Mononuclear cell (primary cell): ENCODE data around the gene LRRC70. TPM values are rescaled to one million over a fixed set of nuclear protein-coding genes. Genes with fewer than 3 reads are reported as not detected.
"Not testable (repeated sequence)": the region's sequence is repeated elsewhere in the genome, so short reads cannot be mapped to it uniquely, and the experiment has no call there.

ENCODE experiments used
- H3K27me3 ChIP-seq: 2 replicates; pipeline ENCODE4 v1.6.0; 2011; ENCODE audit warnings: low read length, control low read depth; ENCODE audit not compliant: insufficient read depth
- H3K4me1 ChIP-seq: 2 replicates; pipeline ENCODE4 v1.5.1; 2011; ENCODE audit warnings: mild to moderate bottlenecking, low read length, control low read depth; ENCODE audit not compliant: insufficient read depth
- H3K4me3 ChIP-seq: 2 replicates; pipeline ENCODE4 v1.5.1; 2011; ENCODE audit warnings: mild to moderate bottlenecking, low read length, moderate library complexity
- H3K9me3 ChIP-seq: 2 replicates; pipeline ENCODE4 v1.5.1; 2011; ENCODE audit warnings: low read depth, mild to moderate bottlenecking, control low read depth, low read length
- total RNA-seq: library from RNA; depleted of rRNA; stranded (reverse); fragments of >200 nt; gene quantifications from one replicate; pipeline ENCODE4 v1.2.3, GENCODE V29; 2012

Gene LRRC70
- total RNA-seq, 1 donor, result 8.6 TPM

DNA sequence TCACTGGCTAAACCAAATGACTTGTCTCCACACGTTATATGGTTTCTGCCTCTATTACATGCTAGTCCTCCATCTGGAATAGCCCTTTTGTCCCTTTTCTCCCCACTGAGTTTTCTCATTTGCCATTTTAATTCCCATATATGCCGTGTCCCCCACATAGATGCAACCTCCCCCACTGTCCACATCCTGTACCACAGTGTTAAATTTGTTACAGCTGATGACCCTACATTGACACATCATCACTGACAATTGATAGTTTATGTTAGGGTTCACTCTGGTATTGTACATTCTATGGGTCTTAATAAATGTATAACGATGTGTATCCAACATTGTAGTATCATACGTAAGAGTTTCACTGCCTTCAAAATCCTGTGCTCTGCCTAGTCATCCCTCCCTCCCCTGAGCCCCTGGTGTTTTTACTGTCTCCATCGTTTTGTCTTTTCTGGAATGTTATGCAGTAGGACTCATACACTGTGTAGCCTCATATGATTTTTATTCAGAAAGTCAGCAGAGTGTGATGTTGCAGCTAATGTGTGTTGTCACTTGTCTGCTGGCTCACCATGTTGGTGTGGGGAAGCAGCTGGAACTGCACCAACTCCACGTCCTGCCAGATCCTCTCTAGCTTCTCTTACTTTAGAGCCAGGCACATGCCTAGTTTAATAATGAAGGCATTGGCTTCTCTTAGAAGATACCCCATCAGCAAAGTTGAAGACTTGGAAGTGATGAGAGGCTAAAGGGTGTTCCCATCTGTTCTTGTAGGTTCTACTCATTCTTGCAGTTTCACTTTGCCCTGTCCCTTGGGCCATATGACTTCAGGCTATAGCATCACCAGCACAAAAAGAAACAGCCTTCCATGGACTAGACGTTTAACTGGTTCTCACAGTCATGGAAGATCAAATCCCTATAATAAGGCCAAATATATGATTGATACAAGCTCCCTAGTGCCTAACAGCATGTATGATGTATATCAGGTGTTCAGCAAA lies 30.2 kb downstream of the LRRC70 start:
- H3K27me3 ChIP-seq, result no peaks in the 10 kb centered on the region
- H3K4me1 ChIP-seq, result no peaks in the 10 kb centered on the region
- no peaks in the 10 kb centered on the region for H3K9me3 ChIP-seq
- H3K4me3 ChIP-seq, result no peak overlapping the region

DNA sequence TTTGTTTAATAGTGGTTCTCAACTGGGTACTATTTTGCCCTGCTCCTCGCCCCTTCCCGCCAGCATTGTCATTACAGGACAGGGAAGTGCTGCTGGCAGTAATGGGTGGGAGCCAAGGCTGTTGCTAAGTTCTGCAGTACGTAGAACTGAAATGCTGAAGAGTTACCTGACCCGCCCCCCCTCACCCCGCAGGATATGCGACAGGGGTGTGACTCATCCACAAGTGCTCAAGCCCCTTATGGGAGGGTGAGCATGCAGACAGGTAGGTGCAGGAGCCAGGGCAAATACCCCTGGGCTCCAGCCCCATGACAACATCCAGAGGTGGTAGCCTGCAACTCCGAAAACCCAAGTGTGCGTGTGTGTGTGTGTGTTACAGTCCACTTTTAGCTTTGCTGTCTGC lies 35.7 kb downstream of the LRRC70 start:
- no peaks in the 10 kb centered on the region for H3K27me3 ChIP-seq
- no peak overlapping the region for H3K4me3 ChIP-seq
- H3K4me1 ChIP-seq, result no peaks in the 10 kb centered on the region
- no peaks in the 10 kb centered on the region for H3K9me3 ChIP-seq

DNA sequence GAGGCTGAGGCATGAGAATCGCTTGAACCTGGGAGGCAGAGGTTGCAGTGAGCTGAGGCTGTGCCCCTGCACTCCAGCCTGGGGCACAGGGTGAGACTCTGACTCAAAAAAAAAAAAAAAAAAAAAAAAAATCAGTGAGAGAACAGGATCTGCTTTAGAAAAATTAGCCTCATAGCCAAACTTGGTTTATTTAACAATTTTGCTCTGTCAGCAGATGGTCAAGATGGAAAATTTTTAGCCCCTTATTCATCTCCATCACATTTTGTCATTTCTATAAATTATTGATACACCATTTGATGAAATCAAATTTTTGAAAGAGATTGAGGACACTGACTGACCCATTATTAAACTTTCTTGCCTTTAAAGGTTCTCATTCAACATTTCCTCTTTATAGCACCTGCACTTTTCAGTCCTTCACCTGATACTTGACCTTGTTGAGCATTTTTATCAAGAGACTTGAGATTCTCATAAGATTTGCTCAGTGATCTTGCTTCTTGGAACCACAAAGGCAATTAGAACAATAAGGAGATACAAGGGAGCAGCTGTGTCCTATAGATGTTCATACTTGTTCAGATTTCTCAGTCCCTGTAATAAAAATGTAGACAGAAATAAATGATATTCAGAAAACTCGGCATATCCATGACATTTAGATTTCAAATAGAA lies 38.1 kb downstream of the LRRC70 start:
- H3K9me3 ChIP-seq, result no peaks in the 10 kb centered on the region
- H3K4me3 ChIP-seq, result no peak overlapping the region
- no peaks in the 10 kb centered on the region for H3K4me1 ChIP-seq
- H3K27me3 ChIP-seq, result no peaks in the 10 kb centered on the region

DNA sequence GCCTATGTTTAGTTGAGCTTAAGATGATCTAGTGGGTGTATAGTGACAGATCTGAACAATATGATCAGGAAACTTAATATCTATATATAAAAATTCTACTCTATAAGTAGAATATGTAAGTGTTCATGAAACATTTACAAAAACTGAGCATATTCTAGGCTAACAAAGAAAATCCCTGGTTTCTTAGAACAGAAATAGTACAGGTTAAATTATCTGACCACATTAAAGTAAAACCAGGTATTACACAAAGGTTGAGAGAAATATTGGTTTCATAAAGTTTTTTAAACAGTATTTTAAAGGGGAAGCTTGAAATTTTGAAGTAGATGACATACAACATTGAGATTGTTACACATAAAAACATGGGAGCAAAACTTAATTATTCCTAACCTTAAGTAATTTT lies 39.3 kb downstream of the LRRC70 start:
- no peaks in the 10 kb centered on the region for H3K27me3 ChIP-seq
- H3K9me3 ChIP-seq, result no peaks in the 10 kb centered on the region
- H3K4me1 ChIP-seq, result no peaks in the 10 kb centered on the region

DNA sequence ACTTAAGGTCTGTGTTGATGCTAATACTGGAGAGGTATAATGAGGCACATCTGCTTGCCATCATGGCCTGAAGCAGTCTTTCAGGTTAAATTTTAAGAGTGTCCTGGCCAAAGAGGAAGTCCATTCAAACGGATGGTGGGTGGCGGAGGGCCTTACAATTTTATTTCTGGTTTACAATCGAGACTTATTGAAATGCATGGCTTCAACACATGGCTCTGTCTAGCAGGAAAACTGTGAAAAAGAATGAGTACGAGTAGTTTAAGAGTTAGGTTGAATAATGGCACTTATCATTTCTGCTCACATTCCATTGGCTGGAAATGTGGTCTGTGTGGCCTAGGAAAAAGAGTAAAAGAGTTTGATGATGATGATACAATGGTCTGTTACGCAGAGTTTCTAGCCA lies 42.1 kb downstream of the LRRC70 start:
- H3K27me3 ChIP-seq, result no peaks in the 10 kb centered on the region
- no peak overlapping the region for H3K4me3 ChIP-seq
- H3K4me1 ChIP-seq, result no peaks in the 10 kb centered on the region
- no peaks in the 10 kb centered on the region for H3K9me3 ChIP-seq

More for the DNA sequence above, 39.3 kb downstream of the LRRC70 start:
- H3K4me3 ChIP-seq, result no peak overlapping the region

GRCh38 chr5:62621280-62621679 lies 42.7 kb downstream of the LRRC70 start:
- no peaks in the 10 kb centered on the region for H3K4me1 ChIP-seq
- no peaks in the 10 kb centered on the region for H3K27me3 ChIP-seq
- no peaks in the 10 kb centered on the region for H3K9me3 ChIP-seq
- no peak overlapping the region for H3K4me3 ChIP-seq

DNA sequence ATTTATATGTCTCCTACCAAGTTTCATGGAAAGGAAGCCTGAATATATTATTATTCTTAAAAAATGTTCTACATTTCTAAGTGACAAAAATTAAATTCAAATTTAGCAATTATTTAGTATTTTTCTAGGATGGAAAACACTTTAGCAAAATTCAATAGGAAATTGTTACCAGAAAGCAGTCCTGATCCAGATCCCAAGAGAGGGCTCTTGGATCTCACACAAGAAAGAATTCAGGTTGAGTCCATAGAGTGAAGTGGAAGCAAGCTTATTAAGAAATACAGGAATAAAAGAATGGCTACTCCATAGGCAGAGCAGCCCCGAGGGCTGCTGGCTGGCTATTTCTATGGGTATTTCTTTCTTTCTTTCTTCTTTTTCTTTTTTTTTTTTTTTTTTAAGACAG lies 44.7 kb downstream of the LRRC70 start:
- Histone ChIP-seq H3K4me3 (no peak overlapping the region), H3K9me3 (no peaks in the 10 kb centered on the region), H3K27me3 (no peaks in the 10 kb centered on the region), H3K4me1 (no peaks in the 10 kb centered on the region)

DNA sequence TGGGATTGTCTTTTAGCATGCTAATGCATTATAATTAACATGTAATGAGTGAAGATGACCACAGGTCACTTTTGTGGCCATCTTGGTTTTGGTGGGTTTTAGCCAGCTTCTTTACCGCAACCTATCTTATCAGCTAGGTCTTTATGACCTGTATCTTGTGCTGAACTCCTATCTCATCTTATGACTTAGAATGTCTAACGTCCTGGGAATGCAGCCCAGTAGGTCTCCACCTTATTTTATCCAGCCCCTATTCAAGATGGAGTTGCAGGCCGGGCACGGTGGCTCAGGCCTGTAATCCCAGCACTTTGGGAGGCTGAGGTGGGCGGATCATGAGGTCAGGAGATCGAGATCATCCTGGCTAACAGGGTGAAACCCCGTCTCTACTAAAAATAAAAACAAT lies 45.8 kb downstream of the LRRC70 start:
- not testable (repeated sequence) for H3K27me3 ChIP-seq, H3K9me3 ChIP-seq, H3K4me3 ChIP-seq, H3K4me1 ChIP-seq

DNA sequence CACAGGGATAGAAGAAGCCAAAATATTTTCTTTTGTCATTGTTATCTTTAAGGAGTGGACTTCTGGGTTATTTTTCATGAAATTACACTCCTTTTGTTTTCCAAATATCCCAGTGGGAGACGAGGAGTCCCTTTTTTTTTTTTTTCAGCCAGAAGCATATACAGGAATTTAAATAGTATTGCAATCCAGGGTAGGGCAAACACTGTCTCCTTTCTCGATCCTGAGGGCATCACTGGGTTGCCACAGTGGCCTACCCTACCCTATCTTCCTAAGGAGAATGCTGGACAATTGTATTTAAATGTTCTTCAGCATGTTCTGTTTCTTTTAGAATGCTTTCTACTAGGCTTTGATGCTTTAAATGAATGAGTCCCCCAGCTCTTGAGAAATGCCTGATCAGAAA lies 47.9 kb downstream of the LRRC70 start:
- Histone ChIP-seq H3K27me3 (no peaks in the 10 kb centered on the region), H3K9me3 (no peaks in the 10 kb centered on the region), H3K4me1 (no peaks in the 10 kb centered on the region), H3K4me3 (no peak overlapping the region)

DNA sequence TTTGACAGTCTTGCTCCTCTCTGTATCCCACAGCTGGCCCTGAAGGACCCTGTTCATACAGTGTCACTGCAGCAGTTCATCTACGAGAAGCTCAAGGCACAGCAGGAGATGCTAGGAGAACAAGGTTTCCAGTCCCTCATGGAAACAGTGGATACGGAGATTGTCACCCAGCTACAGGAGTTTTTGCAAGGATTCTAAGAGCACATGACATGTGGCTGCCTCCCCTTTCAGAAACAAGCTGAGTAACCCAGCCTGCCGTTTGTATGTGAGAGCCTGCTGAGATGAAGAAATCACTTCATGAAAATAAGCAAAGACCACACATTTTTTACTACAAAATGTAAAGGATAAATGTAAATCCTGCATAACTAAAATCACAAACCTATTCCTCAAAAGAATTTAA lies 48.5 kb downstream of the LRRC70 start:
- no peaks in the 10 kb centered on the region for H3K4me1 ChIP-seq
- no peak overlapping the region for H3K4me3 ChIP-seq
- H3K27me3 ChIP-seq, result no peaks in the 10 kb centered on the region
- H3K9me3 ChIP-seq, result no peaks in the 10 kb centered on the region

GRCh38 chr5:62627901-62628300 lies 49.3 kb downstream of the LRRC70 start:
- Histone ChIP-seq H3K4me3 (no peak overlapping the region), H3K9me3 (no peaks in the 10 kb centered on the region), H3K4me1 (no peaks in the 10 kb centered on the region), H3K27me3 (no peaks in the 10 kb centered on the region)

Other genes starting within 250 kb of the LRRC70 start
- 16.0 TPM for gene DIMT1, start 174.9 kb upstream of the LRRC70 start, total RNA-seq
- gene IPO11, start 166.1 kb upstream of the LRRC70 start, total RNA-seq, result 12.7 TPM